Immature natural killer cell (primary cell): Measurements from ENCODE around the gene EXOSC10. TPM values are rescaled to one million over a fixed set of nuclear protein-coding genes. Genes with fewer than 3 reads are reported as not detected.

ENCODE experiments used
- DNase-seq, 3 donors: peaks; one replicate each; pipeline ENCODE4 v3.0.0; 2022; ENCODE audit warnings: mixed read lengths in 1 of 3
- H3K27ac Mint-ChIP-seq, 6 donors: one replicate each; pipeline ENCODE4 v1.8.0; 2020; ENCODE audit warnings: mixed read lengths in 6 of 6, mild to moderate bottlenecking in 5 of 6, inconsistent platforms in 4 of 6, moderate library complexity in 3 of 6
- H3K27me3 Mint-ChIP-seq, 3 donors: one replicate each; pipeline ENCODE4 v1.8.0; 2020 to 2021; ENCODE audit warnings: low read depth in 3 of 3, mild to moderate bottlenecking in 3 of 3, mixed read lengths in 3 of 3, moderate library complexity in 3 of 3, inconsistent platforms in 1 of 3
- H3K36me3 Mint-ChIP-seq, 3 donors: one replicate each; pipeline ENCODE4 v1.8.0; 2020; ENCODE audit warnings: mixed read lengths in 3 of 3, inconsistent platforms in 2 of 3, mild to moderate bottlenecking in 2 of 3
- H3K4me1 Mint-ChIP-seq, 2 donors: one replicate each; pipeline ENCODE4 v1.8.0; 2020; ENCODE audit warnings: inconsistent platforms in 2 of 2, mild to moderate bottlenecking in 2 of 2, mixed read lengths in 2 of 2, moderate library complexity in 1 of 2
- H3K4me3 Mint-ChIP-seq, 5 donors: one replicate each; pipeline ENCODE4 v1.8.0; 2020; ENCODE audit warnings: mild to moderate bottlenecking in 5 of 5, mixed read lengths in 5 of 5, inconsistent platforms in 3 of 5, moderate library complexity in 3 of 5
- H3K9me3 Mint-ChIP-seq, 6 donors: one replicate each; pipeline ENCODE4 v1.8.0; 2020; ENCODE audit warnings: mild to moderate bottlenecking in 6 of 6, mixed read lengths in 6 of 6, inconsistent platforms in 4 of 6, moderate library complexity in 3 of 6
- polyA plus RNA-seq, 3 donors: library from polyadenylated mRNA; unstranded; fragments of 300-500 nt; fragmentation: Illumina TruSeq; gene quantifications; one replicate each; pipeline ENCODE4 v1.2.3, GENCODE V29; 2021

EXOSC10 gene
- 10 to 100 TPM; 25.4 to 49.1 (median 27.6) TPM for polyA plus RNA-seq

- H3K36me3 Mint-ChIP-seq = peaks cover 0 to 4% (median 4%) of the 10 kb centered on the region in 3 donors
- H3K27ac Mint-ChIP-seq = peak within 1 kb of the TSS; percentile 76 to 95 (median 93)
- H3K9me3 Mint-ChIP-seq = no peaks in the 10 kb centered on the region
- peaks cover 0 to 3% (median 2%) of the 10 kb centered on the region in 3 donors for H3K27me3 Mint-ChIP-seq
- peak; percentile 92 to 94 (median 93) for DNase-seq
- peak within 1 kb of the TSS; percentile 93 to 97 (median 95) for H3K4me3 Mint-ChIP-seq
- peaks cover 15 to 21% of the 10 kb centered on the region in 2 donors for H3K4me1 Mint-ChIP-seq
These were observed at the start of gene EXOSC10 for GRCh38 chr1:11099310-11100148. TSS of gene EXOSC10 (minus strand) at chr1:11099869. CDS start at chr1:11099831, 38 bp downstream.

- H3K27me3 Mint-ChIP-seq = no peaks in the 10 kb centered on the region
- H3K27ac Mint-ChIP-seq = no peak overlapping the region
- no peaks in the 10 kb centered on the region for H3K4me1 Mint-ChIP-seq
- no peak for DNase-seq
- peaks cover 16 to 61% (median 29%) of the 10 kb centered on the region in 3 donors for H3K36me3 Mint-ChIP-seq
- H3K4me3 Mint-ChIP-seq = no peak overlapping the region
- H3K9me3 Mint-ChIP-seq = no peaks in the 10 kb centered on the region
These were observed 47.6 kb upstream of the EXOSC10 start for GRCh38 chr1:11147197-11147770.

GRCh38 chr1:11145741-11146140, 46.1 kb upstream of the EXOSC10 start:
- Mint-ChIP-seq H3K9me3 (no peaks in the 10 kb centered on the region), H3K36me3 (peaks cover 16 to 58% (median 29%) of the 10 kb centered on the region in 3 donors), H3K27ac (no peak overlapping the region), H3K27me3 (no peaks in the 10 kb centered on the region), H3K4me3 (no peak overlapping the region), H3K4me1 (no peaks in the 10 kb centered on the region)
- DNase-seq = no peak

- H3K36me3 Mint-ChIP-seq = peaks cover 14 to 54% (median 29%) of the 10 kb centered on the region in 3 donors
- H3K27ac Mint-ChIP-seq = no peak overlapping the region
- no peak overlapping the region for H3K4me3 Mint-ChIP-seq
- no peaks in the 10 kb centered on the region for H3K27me3 Mint-ChIP-seq
- DNase-seq = no peak
- H3K9me3 Mint-ChIP-seq = no peaks in the 10 kb centered on the region
- H3K4me1 Mint-ChIP-seq = no peaks in the 10 kb centered on the region
These were observed 45.0 kb upstream of the EXOSC10 start for GRCh38 chr1:11144570-11145256.

- H3K9me3 Mint-ChIP-seq = no peaks in the 10 kb centered on the region
- H3K27me3 Mint-ChIP-seq = no peaks in the 10 kb centered on the region
- DNase-seq = no peak
- H3K4me1 Mint-ChIP-seq = no peaks in the 10 kb centered on the region
- peak overlapping the region in 1 of 6 donors; percentile 44 for H3K27ac Mint-ChIP-seq
- H3K36me3 Mint-ChIP-seq = peaks cover 11 to 49% (median 31%) of the 10 kb centered on the region in 3 donors
- no peak overlapping the region for H3K4me3 Mint-ChIP-seq
These were observed 44.2 kb upstream of the EXOSC10 start for GRCh38 chr1:11143907-11144306.

- peaks cover 11 to 52% (median 34%) of the 10 kb centered on the region in 3 donors for H3K36me3 Mint-ChIP-seq
- no peaks in the 10 kb centered on the region for H3K27me3 Mint-ChIP-seq
- H3K27ac Mint-ChIP-seq = peak overlapping the region in 1 of 6 donors; percentile 44
These were observed 43.7 kb upstream of the EXOSC10 start for GRCh38 chr1:11143401-11143800.

GRCh38 chr1:11142618-11143391, 43.1 kb upstream of the EXOSC10 start:
- Mint-ChIP-seq H3K4me1 (no peaks in the 10 kb centered on the region), H3K36me3 (peaks cover 11 to 52% (median 28%) of the 10 kb centered on the region in 3 donors), H3K4me3 (no peak overlapping the region), H3K27ac (peak overlapping the region in 1 of 6 donors; percentile 44), H3K27me3 (no peaks in the 10 kb centered on the region), H3K9me3 (no peaks in the 10 kb centered on the region)
- no peak for DNase-seq

More at GRCh38 chr1:11143401-11143800, 43.7 kb upstream of the EXOSC10 start:
- Mint-ChIP-seq H3K4me1 (no peaks in the 10 kb centered on the region), H3K9me3 (no peaks in the 10 kb centered on the region), H3K4me3 (no peak overlapping the region)
- no peak for DNase-seq

GRCh38 chr1:11138952-11139351, 39.3 kb upstream of the EXOSC10 start:
- Mint-ChIP-seq H3K4me3 (no peak overlapping the region), H3K27me3 (no peaks in the 10 kb centered on the region), H3K36me3 (peaks cover 14 to 42% (median 19%) of the 10 kb centered on the region in 3 donors), H3K27ac (peak overlapping the region in 2 of 6 donors; percentile 8 to 46), H3K4me1 (no peaks in the 10 kb centered on the region), H3K9me3 (no peaks in the 10 kb centered on the region)
- no peak for DNase-seq

GRCh38 chr1:11138029-11138428, 38.4 kb upstream of the EXOSC10 start:
- DNase-seq = no peak
- no peaks in the 10 kb centered on the region for H3K9me3 Mint-ChIP-seq
- H3K4me3 Mint-ChIP-seq = no peak overlapping the region
- H3K4me1 Mint-ChIP-seq = no peaks in the 10 kb centered on the region
- H3K27ac Mint-ChIP-seq = no peak overlapping the region
- peaks cover 7 to 41% (median 11%) of the 10 kb centered on the region in 3 donors for H3K36me3 Mint-ChIP-seq
- H3K27me3 Mint-ChIP-seq = no peaks in the 10 kb centered on the region

- Mint-ChIP-seq H3K9me3 (no peaks in the 10 kb centered on the region), H3K27me3 (no peaks in the 10 kb centered on the region), H3K27ac (no peak overlapping the region), H3K4me1 (no peaks in the 10 kb centered on the region), H3K4me3 (no peak overlapping the region), H3K36me3 (peaks cover 23 to 61% (median 23%) of the 10 kb centered on the region in 3 donors)
- DNase-seq = no peak
These were observed 35.2 kb upstream of the EXOSC10 start for GRCh38 chr1:11134898-11135266.

GRCh38 chr1:11134251-11134897, 34.7 kb upstream of the EXOSC10 start:
- H3K27ac Mint-ChIP-seq = peak overlapping the region in 1 of 6 donors; percentile 35
- no peak overlapping the region for H3K4me3 Mint-ChIP-seq
- no peak for DNase-seq
- no peaks in the 10 kb centered on the region for H3K9me3 Mint-ChIP-seq
- H3K4me1 Mint-ChIP-seq = no peaks in the 10 kb centered on the region
- no peaks in the 10 kb centered on the region for H3K27me3 Mint-ChIP-seq
- peaks cover 27 to 66% (median 28%) of the 10 kb centered on the region in 3 donors for H3K36me3 Mint-ChIP-seq

- no peaks in the 10 kb centered on the region for H3K9me3 Mint-ChIP-seq
- H3K4me3 Mint-ChIP-seq = no peak overlapping the region
- no peak overlapping the region for H3K27ac Mint-ChIP-seq
- peaks cover 26 to 64% (median 33%) of the 10 kb centered on the region in 3 donors for H3K36me3 Mint-ChIP-seq
- H3K27me3 Mint-ChIP-seq = no peaks in the 10 kb centered on the region
- H3K4me1 Mint-ChIP-seq = no peaks in the 10 kb centered on the region
- no peak for DNase-seq
These were observed 33.1 kb upstream of the EXOSC10 start for GRCh38 chr1:11132563-11133293.
